GM12865 (cell line): ENCODE data around the gene SH3BGRL2.

ENCODE experiments used
- DNase-seq: peaks from one replicate; pipeline ENCODE4 v3.0.0; 2010; ENCODE audit warnings: low read depth
- H3K4me3 ChIP-seq: 2 replicates; pipeline ENCODE4 v1.5.1; 2011; ENCODE audit warnings: mild to moderate bottlenecking, low read depth, low read length, control low read depth
- CTCF ChIP-seq: IDR thresholded peaks from 2 replicates; pipeline ENCODE4 v1.5.1; 2011; ENCODE audit warnings: low read length, control low read depth, low read depth, inconsistent platforms; ENCODE audit not compliant: insufficient read depth; ENCODE audit errors: missing control alignments

Gene SH3BGRL2

DNA sequence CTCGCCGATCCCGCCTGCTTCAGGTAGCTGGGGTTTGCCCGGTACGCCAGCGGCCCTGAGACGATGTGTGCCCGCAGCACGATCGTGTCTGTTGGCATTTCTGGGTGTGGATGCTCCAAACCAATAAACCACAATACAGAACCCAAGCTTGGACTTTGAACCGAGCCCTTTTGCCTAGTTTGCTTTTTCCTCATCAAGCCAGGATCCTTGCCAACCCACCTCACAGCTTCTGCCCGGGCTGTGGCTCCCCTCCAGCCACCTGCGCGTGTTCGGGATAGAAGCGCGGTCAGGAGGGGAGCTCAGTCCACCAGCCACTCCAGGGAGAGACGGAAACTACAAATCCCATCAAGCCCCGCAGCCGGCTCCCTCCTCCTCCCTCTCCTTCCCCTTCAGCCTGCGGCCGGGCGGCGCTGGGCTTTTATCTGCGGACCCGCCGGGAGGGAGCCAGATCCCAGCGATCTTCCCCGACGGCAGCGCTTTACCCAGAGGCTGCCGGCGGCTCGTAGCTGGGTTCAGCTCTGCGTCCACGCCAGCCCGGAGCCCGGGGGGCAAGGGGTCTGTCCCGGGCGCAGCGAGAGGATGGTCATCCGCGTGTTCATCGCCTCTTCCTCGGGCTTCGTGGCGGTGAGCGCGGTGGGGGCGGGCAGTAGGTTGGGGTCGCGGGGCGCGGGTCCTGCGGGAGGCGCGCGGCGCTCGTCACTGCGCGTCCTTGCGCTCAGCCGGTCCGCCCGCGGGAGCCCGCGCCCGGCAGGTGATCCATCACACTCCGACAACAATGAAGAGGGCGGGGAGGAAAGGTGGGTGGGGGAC lies at the start of gene SH3BGRL2:
Gene SH3BGRL2, plus strand, starts transcription at position 447 of the 810 bp plus-strand sequence. Its CDS starts 133 bp downstream, at position 580.
- peak; percentile 64 for DNase-seq
- H3K4me3 ChIP-seq: peak within 1 kb of the TSS; percentile 77
- no peak for TF ChIP-seq CTCF

DNA sequence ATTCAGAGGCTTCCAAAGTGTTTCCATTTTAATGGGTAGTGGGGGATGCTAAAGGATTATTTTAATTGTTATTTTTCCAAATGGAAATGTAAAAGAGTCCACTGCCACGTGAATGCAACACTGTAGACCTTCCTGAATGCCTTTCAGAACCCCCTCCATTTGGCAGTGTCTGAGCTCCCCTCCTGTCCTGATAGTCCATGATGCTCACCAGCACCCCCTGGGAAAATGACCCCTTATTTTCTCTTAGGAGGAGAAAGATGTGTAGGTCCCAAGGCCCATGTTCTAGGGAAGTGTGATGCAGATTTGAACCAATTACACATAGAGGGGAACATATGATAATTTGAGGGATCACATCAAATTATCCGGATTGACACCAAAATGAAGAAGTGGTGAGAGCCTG lies 46.8 kb upstream of the SH3BGRL2 start:
- TF ChIP-seq CTCF: no peak
- H3K4me3 ChIP-seq: no peak overlapping the region
- no peak for DNase-seq

- peak; percentile 39 for TF ChIP-seq CTCF
- DNase-seq: no peak
Measured at GRCh38 chr6:79586548-79586947, 44.6 kb upstream of the SH3BGRL2 start.

GRCh38 chr6:79589701-79590100 lies 41.4 kb upstream of the SH3BGRL2 start:
- no peak for TF ChIP-seq CTCF
- H3K4me3 ChIP-seq: no peak overlapping the region
- no peak for DNase-seq

More at GRCh38 chr6:79586548-79586947, 44.6 kb upstream of the SH3BGRL2 start:
- H3K4me3 ChIP-seq: no peak overlapping the region

DNA sequence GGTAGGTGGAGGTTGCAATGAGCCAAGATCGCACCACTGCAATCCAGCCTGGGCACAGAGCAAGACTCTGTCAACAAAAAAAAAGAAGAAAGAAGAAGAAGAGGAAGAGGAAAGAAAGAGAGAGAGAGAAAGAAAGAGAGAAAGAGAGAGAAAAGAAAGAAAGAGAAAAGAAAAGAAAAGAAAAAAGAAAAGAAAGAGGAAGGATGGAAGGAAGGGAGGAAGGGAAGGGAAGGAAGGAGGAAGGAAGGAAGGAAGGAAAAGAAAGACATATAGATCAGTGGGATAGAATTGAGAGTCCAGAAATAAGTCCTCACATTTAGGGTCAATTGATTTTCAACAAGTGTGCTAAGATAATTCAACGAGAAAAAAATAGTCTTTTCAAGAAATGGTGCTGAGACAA lies 34.0 kb upstream of the SH3BGRL2 start:
- no peak overlapping the region for H3K4me3 ChIP-seq
- no peak for TF ChIP-seq CTCF
- no peak for DNase-seq

DNA sequence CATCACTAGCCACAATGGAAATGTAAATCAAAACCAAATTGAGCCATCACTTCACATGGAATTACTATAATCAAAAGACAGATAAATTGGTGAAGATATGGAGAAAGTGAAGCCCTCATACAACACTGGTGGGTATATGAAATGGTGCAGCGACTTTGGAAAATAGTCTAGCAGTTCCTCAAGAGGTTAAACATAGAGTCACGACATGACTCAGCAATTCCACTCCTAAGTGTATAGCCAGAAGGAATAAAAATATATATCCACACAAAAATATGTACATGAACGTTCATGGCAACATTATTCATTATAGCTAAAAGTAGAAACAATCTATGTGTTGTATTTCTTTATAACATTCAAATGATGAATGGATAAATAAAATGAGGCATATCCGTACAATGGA lies 33.1 kb upstream of the SH3BGRL2 start:
- no peak overlapping the region for H3K4me3 ChIP-seq
- TF ChIP-seq CTCF: no peak
- no peak for DNase-seq
